HEK293 (cell line): ENCODE measurements around the gene PLCB1.

Source experiments
- CTCF ChIA-PET: fragments of 350-600 bp; formaldehyde crosslinking; extraction: SDS; loops from one replicate; lab custom pipeline; 2021; ENCODE audit warnings: antibody characterized with exemption; lab: Yijun Ruan, JAX
- POLR2A ChIA-PET: fragments of 300-600 bp; formaldehyde crosslinking; extraction: SDS; loops from one replicate; lab custom pipeline; 2020; ENCODE audit warnings: antibody characterized with exemption, inconsistent platforms; lab: Yijun Ruan, JAX
- H3K27ac ChIP-seq: fragments of 200-500 bp; sonication (Bioruptor generic); 2 replicates; pipeline ENCODE4 v1.5.1; 2014; ENCODE audit warnings: low read depth, low read length, control low read depth, inconsistent platforms; ENCODE audit errors: extremely low read depth
- H3K36me3 ChIP-seq, 2 experiments: fragments of 200-500 bp in 1 of 2; sonication (Bioruptor generic) in 1 of 2; 1 replicate in 1 of 2; 2 replicates in 1 of 2; pipeline ENCODE4 v1.5.1; 2014 to 2017; ENCODE audit warnings: inconsistent platforms in 2 of 2, low read length in 2 of 2; ENCODE audit not compliant: control insufficient read depth in 2 of 2, insufficient read depth in 1 of 2
- H3K4me1 ChIP-seq: fragments of 200-500 bp; sonication (Bioruptor generic); 2 replicates; pipeline ENCODE4 v1.5.1; 2014; ENCODE audit warnings: mild to moderate bottlenecking, low read length, inconsistent platforms; ENCODE audit not compliant: control insufficient read depth, insufficient read depth
- H3K4me3 ChIP-seq: 2 replicates; pipeline ENCODE4 v1.5.1; 2011; ENCODE audit warnings: low read depth, mild to moderate bottlenecking, control low read depth, low read length, moderate library complexity
- H3K9me3 ChIP-seq: fragments of 200-500 bp; sonication (Bioruptor generic); 2 replicates; pipeline ENCODE4 v1.5.1; 2014; ENCODE audit warnings: low read depth, low read length, inconsistent platforms; ENCODE audit not compliant: control insufficient read depth, insufficient read depth
- GLIS2 ChIP-seq: fragments of 450-650 bp; formaldehyde crosslinking; IDR thresholded peaks from 2 replicates; pipeline ENCODE4 v1.5.1; 2016; ENCODE audit warnings: missing biosample characterization, missing genetic modification characterization
- OVOL3 ChIP-seq: fragments of 450-650 bp; formaldehyde crosslinking; IDR thresholded peaks from 2 replicates; pipeline ENCODE4 v1.5.1; 2016; ENCODE audit warnings: missing biosample characterization, missing genetic modification characterization
- TRIM28 ChIP-seq: IDR thresholded peaks from 2 replicates; pipeline ENCODE4 v1.6.1; 2011; ENCODE audit warnings: low read length, control low read depth, borderline replicate concordance
- ZFHX2 ChIP-seq: fragments of 450-650 bp; formaldehyde crosslinking; conservative IDR thresholded peaks from 2 replicates; pipeline ENCODE4 v1.5.1; 2016; ENCODE audit warnings: missing biosample characterization, missing genetic modification characterization
- ZNF155 ChIP-seq: fragments of 450-650 bp; formaldehyde crosslinking; IDR thresholded peaks from 2 replicates; pipeline ENCODE4 v1.5.1; 2016; ENCODE audit warnings: missing biosample characterization, missing genetic modification characterization
- ZNF169 ChIP-seq: fragments of 450-650 bp; formaldehyde crosslinking; IDR thresholded peaks from 2 replicates; pipeline ENCODE4 v1.5.1; 2016; ENCODE audit warnings: missing biosample characterization, missing genetic modification characterization
- ZNF2 ChIP-seq: fragments of 450-650 bp; formaldehyde crosslinking; IDR thresholded peaks from 2 replicates; pipeline ENCODE4 v1.5.1; 2016; ENCODE audit warnings: missing biosample characterization, missing genetic modification characterization
- ZNF274 ChIP-seq, 2 experiments: fragments of 200-500 bp in 1 of 2; fragments of 450-650 bp in 1 of 2; sonication (Bioruptor generic) in 1 of 2; formaldehyde crosslinking in 1 of 2; IDR thresholded peaks; 2 replicates each; pipeline versions ENCODE4 v1.5.1 to v1.6.1; 2014 to 2016; ENCODE audit warnings: borderline replicate concordance in 1 of 2, inconsistent platforms in 1 of 2, low read length in 1 of 2, missing biosample characterization in 1 of 2, missing genetic modification characterization in 1 of 2
- ZNF416 ChIP-seq: fragments of 450-650 bp; formaldehyde crosslinking; IDR thresholded peaks from 2 replicates; pipeline ENCODE4 v1.5.1; 2016; ENCODE audit warnings: missing biosample characterization, missing genetic modification characterization
- ZNF48 ChIP-seq: fragments of 450-650 bp; formaldehyde crosslinking; IDR thresholded peaks from 2 replicates; pipeline ENCODE4 v1.5.1; 2016; ENCODE audit warnings: missing biosample characterization, missing genetic modification characterization
- ZNF548 ChIP-seq: fragments of 450-650 bp; formaldehyde crosslinking; IDR thresholded peaks from 2 replicates; pipeline ENCODE4 v1.5.1; 2016; ENCODE audit warnings: missing biosample characterization, missing genetic modification characterization
- ZNF785 ChIP-seq: fragments of 450-650 bp; formaldehyde crosslinking; IDR thresholded peaks from 2 replicates; pipeline ENCODE4 v1.5.1; 2016; ENCODE audit warnings: missing biosample characterization, missing genetic modification characterization
- ZNF791 ChIP-seq: fragments of 450-650 bp; formaldehyde crosslinking; IDR thresholded peaks from 2 replicates; pipeline ENCODE4 v1.5.1; 2016; ENCODE audit warnings: missing biosample characterization, missing genetic modification characterization
- ZNF792 ChIP-seq: fragments of 450-650 bp; formaldehyde crosslinking; IDR thresholded peaks from 2 replicates; pipeline ENCODE4 v1.5.1; 2016; ENCODE audit warnings: missing biosample characterization, missing genetic modification characterization
- TF ChIP-seq, protein P1 (sequence below): fragments of 450-650 bp; IDR thresholded peaks from 2 replicates; pipeline ENCODE4 v1.5.1; 2018; ENCODE audit warnings: missing biosample characterization, missing genetic modification characterization
- TF ChIP-seq, protein P2 (sequence below): fragments of 450-650 bp; formaldehyde crosslinking; conservative IDR thresholded peaks from 2 replicates; pipeline ENCODE4 v1.5.1; 2016; ENCODE audit warnings: low read depth, missing biosample characterization, missing genetic modification characterization
- TF ChIP-seq, protein P3 (sequence below): fragments of 450-650 bp; formaldehyde crosslinking; optimal IDR thresholded peaks from 2 replicates; pipeline ENCODE3; 2016; ENCODE audit warnings: missing biosample characterization, mild to moderate bottlenecking, missing genetic modification characterization
- TF ChIP-seq, protein P4 (sequence below): fragments of 450-650 bp; formaldehyde crosslinking; IDR thresholded peaks from 2 replicates; pipeline ENCODE4 v1.5.1; 2016; ENCODE audit warnings: missing biosample characterization, missing genetic modification characterization

The PLCB1 gene

DNA sequence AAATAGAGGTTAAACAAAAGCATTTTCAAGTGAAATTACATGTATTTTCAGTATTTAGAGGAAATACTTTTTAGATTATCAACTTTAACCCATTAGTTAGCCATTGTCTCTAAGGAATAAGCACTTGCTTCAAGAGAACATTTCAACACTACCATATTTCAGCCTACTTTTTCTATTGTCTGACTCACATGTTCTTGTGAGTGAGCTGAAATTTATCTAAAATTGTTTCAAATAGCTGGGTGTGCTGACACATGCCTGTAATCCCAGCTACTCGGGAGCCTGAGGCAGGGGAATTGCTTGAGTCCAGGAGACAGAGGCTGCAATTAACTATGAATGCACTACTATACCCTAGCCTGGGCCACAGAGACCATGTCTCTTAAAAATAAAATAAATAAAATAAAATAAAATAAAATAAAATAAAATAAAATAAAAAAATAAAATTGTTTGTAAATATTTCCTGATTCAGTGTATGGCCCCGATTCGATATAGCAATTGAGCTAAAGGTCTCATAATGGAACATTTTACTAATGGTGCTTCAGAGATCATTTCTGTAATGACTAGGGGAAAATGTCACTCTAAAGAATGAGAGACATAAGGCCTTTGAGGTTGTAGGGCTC, 612.3 kb downstream of the PLCB1 start:
- H3K27ac ChIP-seq: no peak overlapping the region
- H3K9me3 ChIP-seq: no peaks in the 10 kb centered on the region
- H3K36me3 ChIP-seq: peaks cover 0 to 22% of the 10 kb centered on the region in 2 experiments
- H3K4me3 ChIP-seq: no peak overlapping the region
- CTCF ChIA-PET: interaction anchor here (0.6 to 1.3 kb wide), 2 partner anchors 23 to 290 kb away, joined by 3 to 5 read pairs; no protein-coding TSS in a partner anchor
- POLR2A ChIA-PET: no interaction called here
- no peaks in the 10 kb centered on the region for H3K4me1 ChIP-seq
- TF ChIP-seq, protein P1, sequence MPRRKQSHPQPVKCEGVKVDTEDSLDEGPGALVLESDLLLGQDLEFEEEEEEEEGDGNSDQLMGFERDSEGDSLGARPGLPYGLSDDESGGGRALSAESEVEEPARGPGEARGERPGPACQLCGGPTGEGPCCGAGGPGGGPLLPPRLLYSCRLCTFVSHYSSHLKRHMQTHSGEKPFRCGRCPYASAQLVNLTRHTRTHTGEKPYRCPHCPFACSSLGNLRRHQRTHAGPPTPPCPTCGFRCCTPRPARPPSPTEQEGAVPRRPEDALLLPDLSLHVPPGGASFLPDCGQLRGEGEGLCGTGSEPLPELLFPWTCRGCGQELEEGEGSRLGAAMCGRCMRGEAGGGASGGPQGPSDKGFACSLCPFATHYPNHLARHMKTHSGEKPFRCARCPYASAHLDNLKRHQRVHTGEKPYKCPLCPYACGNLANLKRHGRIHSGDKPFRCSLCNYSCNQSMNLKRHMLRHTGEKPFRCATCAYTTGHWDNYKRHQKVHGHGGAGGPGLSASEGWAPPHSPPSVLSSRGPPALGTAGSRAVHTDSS: no peak
- TF ChIP-seq ZFHX2 (tag by site-specific recombination): no peak
- TF ChIP-seq, all 188 proteins: peak for 0

DNA sequence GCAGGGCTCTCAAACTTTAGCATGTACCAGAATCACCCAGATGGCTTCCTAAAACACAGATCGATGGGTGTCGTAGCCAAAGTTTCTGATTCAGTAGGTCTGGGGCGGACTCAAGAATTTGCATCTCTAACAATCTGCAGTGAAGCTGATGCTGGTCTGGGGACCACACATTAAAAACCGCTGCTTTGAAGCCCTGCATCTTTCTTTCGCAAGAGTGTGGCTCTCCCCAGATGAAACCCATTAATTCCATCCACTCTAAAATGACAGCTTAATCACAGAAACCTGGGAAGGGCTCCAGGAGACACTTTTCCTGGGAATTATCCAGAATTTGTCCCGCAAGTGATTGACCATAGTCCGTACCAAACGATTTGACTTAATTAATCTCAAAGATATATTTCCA, 617.0 kb downstream of the PLCB1 start:
- ChIA-PET POLR2A (no interaction called here), CTCF (interaction anchor here (0.6 to 3.0 kb wide), 4 partner anchors 9 to 1408 kb away, joined by 3 to 24 read pairs (median 6); no protein-coding TSS in a partner anchor)
- H3K36me3 ChIP-seq: no peaks in the 10 kb centered on the region; a peak in 1 of 3 replicates
- no peaks in the 10 kb centered on the region for H3K9me3 ChIP-seq
- no peak overlapping the region for H3K4me3 ChIP-seq
- H3K4me1 ChIP-seq: no peaks in the 10 kb centered on the region
- TF ChIP-seq ZNF169 (tag by site-specific recombination) (no peak), GLIS2 (tag by site-specific recombination) (no peak), ZNF785 (tag by site-specific recombination) (no peak), TRIM28 (no peak), ZNF155 (no peak), ZNF274 (IDR thresholded peaks at IDR 0.05; ENCODE audit: low read length) (no peak), ZNF274 (tag by site-specific recombination; IDR thresholded peaks at IDR 0.05; ENCODE audit: borderline replicate concordance) (no peak), ZNF548 (tag by site-specific recombination) (no peak), ZNF792 (tag by site-specific recombination) (no peak), OVOL3 (tag by site-specific recombination) (no peak), ZNF791 (no peak), ZNF2 (no peak), ZNF416 (no peak), ZNF48 (tag by site-specific recombination) (no peak)
- TF ChIP-seq, protein P2, sequence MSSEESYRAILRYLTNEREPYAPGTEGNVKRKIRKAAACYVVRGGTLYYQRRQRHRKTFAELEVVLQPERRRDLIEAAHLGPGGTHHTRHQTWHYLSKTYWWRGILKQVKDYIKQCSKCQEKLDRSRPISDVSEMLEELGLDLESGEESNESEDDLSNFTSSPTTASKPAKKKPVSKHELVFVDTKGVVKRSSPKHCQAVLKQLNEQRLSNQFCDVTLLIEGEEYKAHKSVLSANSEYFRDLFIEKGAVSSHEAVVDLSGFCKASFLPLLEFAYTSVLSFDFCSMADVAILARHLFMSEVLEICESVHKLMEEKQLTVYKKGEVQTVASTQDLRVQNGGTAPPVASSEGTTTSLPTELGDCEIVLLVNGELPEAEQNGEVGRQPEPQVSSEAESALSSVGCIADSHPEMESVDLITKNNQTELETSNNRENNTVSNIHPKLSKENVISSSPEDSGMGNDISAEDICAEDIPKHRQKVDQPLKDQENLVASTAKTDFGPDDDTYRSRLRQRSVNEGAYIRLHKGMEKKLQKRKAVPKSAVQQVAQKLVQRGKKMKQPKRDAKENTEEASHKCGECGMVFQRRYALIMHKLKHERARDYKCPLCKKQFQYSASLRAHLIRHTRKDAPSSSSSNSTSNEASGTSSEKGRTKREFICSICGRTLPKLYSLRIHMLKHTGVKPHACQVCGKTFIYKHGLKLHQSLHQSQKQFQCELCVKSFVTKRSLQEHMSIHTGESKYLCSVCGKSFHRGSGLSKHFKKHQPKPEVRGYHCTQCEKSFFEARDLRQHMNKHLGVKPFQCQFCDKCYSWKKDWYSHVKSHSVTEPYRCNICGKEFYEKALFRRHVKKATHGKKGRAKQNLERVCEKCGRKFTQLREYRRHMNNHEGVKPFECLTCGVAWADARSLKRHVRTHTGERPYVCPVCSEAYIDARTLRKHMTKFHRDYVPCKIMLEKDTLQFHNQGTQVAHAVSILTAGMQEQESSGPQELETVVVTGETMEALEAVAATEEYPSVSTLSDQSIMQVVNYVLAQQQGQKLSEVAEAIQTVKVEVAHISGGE (tag by site-specific recombination): no peak
- TF ChIP-seq, protein P3, sequence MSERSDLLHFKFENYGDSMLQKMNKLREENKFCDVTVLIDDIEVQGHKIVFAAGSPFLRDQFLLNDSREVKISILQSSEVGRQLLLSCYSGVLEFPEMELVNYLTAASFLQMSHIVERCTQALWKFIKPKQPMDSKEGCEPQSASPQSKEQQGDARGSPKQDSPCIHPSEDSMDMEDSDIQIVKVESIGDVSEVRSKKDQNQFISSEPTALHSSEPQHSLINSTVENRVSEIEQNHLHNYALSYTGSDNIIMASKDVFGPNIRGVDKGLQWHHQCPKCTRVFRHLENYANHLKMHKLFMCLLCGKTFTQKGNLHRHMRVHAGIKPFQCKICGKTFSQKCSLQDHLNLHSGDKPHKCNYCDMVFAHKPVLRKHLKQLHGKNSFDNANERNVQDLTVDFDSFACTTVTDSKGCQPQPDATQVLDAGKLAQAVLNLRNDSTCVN (tag by site-specific recombination): no peak
- TF ChIP-seq, protein P4, sequence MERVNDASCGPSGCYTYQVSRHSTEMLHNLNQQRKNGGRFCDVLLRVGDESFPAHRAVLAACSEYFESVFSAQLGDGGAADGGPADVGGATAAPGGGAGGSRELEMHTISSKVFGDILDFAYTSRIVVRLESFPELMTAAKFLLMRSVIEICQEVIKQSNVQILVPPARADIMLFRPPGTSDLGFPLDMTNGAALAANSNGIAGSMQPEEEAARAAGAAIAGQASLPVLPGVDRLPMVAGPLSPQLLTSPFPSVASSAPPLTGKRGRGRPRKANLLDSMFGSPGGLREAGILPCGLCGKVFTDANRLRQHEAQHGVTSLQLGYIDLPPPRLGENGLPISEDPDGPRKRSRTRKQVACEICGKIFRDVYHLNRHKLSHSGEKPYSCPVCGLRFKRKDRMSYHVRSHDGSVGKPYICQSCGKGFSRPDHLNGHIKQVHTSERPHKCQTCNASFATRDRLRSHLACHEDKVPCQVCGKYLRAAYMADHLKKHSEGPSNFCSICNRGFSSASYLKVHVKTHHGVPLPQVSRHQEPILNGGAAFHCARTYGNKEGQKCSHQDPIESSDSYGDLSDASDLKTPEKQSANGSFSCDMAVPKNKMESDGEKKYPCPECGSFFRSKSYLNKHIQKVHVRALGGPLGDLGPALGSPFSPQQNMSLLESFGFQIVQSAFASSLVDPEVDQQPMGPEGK (tag by site-specific recombination): no peak
- H3K27ac ChIP-seq: no peak overlapping the region
